ENCODE results near the gene CACNB2.
"Not testable (repeated sequence)": the region's sequence is repeated elsewhere in the genome, so short reads cannot be mapped to it uniquely, and the experiment has no call there.

Gene CACNB2

GRCh38 chr10:18571780-18572179, 431.6 kb downstream of the CACNB2 start:
- DNase-seq, result no peak

DNA sequence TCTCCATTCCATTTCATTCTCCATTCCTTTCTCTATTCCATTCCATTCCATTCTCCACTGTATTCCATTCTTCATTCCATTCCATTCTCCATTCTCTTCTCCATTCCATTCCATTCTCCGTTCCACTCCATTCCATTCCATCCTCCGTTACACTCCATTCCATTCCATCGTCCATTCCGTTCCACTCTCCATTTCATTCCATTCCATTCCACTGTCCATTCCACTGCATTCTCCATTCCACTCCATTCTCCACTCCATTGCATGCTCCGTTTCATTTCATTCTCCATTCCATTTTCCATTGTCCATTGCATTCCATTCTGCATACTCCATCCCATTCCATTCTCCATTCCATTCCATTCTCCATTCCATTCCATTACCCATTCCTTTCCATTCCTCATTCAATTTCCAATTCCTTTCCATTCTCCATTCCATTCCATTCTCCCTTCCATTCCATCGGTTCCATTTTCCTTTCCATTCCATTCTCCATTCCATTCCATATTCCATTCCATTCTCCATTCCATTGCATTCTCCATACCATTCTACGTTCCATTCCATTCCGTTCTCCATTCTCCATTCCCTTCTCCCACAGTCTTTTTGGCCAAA, 432.8 kb downstream of the CACNB2 start:
- no peak for DNase-seq

DNA sequence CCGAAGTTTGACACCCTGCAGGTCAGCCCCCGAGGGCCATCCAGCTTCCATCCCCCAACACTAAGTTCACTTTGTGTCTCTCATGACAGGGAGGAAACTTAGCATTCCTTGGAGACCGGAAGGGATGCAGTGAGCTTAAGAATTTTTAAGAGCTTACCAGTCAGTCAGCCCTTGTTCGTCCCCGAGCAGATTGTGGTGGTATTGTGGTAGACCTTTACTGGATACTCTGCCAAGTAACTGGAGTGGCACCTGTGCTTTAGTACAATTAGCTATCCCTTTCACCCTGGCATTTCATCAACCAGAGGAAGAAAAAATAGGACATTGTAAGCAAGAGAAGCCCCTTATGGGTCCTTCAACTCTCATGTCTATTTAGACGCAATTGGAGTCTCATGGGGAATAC, 436.4 kb downstream of the CACNB2 start:
- no peak for DNase-seq

DNA sequence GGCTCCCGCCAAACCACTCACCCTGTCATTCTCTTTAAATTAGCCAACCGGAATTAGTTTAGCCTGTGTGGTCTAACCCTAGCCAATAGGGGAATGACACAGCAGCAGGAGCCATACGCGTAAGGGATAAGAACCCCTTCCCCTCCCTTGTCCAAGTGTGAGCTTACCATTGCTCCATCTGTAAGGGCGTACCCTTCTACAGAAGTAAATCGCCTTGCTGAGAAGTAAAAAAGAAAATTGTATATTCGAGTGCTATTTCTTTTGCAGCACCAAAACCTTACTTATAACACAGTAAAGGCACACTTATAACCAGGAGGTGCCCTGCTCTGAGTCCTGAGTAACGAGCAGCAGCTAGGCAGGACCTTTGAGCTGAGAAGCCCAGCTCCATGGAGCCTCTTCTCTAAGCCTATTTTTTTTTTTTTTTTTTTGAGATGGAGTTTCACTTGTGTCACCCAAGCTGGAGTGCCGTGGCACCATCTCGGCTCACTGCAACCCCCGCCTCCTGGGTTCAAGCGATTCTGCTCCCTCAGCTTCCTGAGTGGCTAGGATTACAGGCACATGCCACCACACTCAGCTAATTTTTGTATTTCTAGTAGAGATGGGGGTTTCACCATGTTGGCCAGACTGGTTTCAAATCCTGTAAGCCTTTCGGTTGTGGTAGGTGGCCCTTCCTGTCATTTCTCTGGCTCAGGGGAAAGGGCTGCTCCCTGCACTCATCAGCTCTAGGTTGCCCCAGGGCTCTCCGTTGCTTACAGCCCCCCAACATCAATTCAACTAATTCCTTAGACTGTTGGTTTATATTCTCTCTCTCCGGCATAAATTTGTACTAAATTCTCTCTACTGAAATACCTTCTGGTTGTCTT, 437.8 kb downstream of the CACNB2 start:
- no peak for DNase-seq

- DNase-seq, result no peak
These were observed 442.6 kb downstream of the CACNB2 start for GRCh38 chr10:18582803-18583202.

DNA sequence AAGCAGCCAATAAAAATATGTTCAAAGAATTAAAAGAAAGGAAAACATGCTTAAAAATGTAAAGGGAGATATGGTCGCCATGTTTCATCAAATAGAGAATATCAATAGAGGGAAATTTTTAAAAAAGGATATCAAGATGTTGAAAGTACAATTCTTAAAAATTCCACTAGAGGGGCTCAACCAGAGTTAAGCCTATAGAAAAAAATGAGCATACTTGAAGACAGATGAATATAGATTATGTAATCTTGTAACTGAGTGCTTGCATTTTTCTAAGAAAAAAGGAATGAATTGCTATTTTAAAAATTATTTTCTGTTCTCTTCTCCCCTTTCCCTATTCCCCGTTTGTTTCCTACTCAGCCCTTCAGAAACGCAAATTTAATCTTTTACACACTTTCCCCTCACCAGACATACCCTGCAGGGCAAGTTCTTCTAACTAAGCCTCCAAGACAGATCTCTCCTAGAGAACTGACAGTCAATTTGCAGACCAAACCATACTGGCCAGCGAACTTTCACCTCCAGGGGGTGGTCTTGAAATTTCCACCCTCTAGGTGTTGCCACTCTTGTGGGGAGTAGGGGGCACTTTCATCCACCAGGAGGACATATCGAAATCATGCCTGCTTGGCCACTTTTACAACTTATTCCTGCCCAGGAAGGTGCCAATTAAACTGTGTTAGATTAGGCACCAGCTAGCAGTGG, 443.5 kb downstream of the CACNB2 start:
- no peak for DNase-seq

- DNase-seq, result not testable (repeated sequence)
These were observed 446.4 kb downstream of the CACNB2 start for GRCh38 chr10:18586637-18587036.

DNA sequence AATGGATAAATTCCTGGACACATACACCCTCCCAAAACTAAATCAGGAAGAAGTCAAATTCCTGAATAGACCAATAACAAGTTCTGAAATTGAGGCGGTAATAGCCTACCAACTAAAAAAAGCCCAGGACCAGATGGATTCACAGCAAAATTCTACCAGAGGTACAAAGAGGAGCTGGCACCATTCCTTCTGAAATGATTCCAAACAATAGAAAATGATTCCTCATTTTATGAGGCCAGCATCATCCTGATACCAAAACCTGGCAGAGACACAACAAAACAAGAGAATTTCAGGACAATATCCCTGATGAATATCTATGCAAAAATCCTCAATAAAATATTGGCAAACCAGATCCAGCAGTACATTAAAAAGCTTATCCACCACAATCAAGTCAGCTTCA, 450.9 kb downstream of the CACNB2 start:
- DNase-seq, result not testable (repeated sequence)

Data from right kidney (tissue), 1 donor.